Omental fat pad (tissue), 4 donors: ENCODE data around the gene SH3PXD2A. TPM values are rescaled to one million over a fixed set of nuclear protein-coding genes. Genes with fewer than 3 reads are reported as not detected.
"Not testable (repeated sequence)": the region's sequence is repeated elsewhere in the genome, so short reads cannot be mapped to it uniquely, and the experiment has no call there.

Source experiments
- ATAC-seq: fragments of 150-250 bp; one replicate; pipeline ENCODE4 v1.9.1; 2016; ENCODE audit warnings: mild to moderate bottlenecking, moderate library complexity; ENCODE audit not compliant: low FRiP score
- DNase-seq: peaks from one replicate; pipeline ENCODE4 v3.0.0-alpha.2; 2019; ENCODE audit warnings: low spot score
- CTCF ChIP-seq, 3 donors: fragments of 450-650 bp; IDR thresholded peaks; one replicate each; pipeline ENCODE4 v1.5.1; 2016 to 2017; ENCODE audit warnings: antibody characterized with exemption in 3 of 3, mild to moderate bottlenecking in 3 of 3, moderate library complexity in 2 of 3
- total RNA-seq, 4 donors: library from RNA; depleted of rRNA; stranded (reverse); fragments of >200 nt; gene quantifications; one replicate each; pipeline ENCODE4 v1.1.0, GENCODE V29; 2016

Gene SH3PXD2A
- total RNA-seq, 4 donors from 2014 or later: 21.0 to 36.3 (median 22.5) TPM

DNA sequence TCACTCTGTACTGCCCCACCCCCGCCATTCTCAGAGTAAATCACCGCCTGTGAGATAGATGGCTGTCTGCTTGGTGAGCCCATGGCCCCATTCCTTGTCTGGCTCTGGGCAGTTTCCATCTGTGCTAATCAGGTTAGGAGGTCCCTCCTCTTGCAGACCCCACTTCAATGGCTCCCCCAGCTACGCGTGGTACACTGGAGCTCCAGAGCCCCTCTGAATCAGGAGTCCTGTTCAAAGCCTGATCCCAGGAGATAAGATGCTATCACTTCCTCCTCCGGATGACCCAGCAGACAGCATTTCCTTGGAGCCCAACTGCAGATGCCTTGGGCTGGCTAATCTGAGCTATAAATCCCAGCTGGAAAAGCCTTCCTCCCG is 122.3 kb downstream of the SH3PXD2A start:
- no peak for TF ChIP-seq CTCF (IDR thresholded peaks at IDR 0.05)
- DNase-seq (no peak), ATAC-seq (no peak)

DNA sequence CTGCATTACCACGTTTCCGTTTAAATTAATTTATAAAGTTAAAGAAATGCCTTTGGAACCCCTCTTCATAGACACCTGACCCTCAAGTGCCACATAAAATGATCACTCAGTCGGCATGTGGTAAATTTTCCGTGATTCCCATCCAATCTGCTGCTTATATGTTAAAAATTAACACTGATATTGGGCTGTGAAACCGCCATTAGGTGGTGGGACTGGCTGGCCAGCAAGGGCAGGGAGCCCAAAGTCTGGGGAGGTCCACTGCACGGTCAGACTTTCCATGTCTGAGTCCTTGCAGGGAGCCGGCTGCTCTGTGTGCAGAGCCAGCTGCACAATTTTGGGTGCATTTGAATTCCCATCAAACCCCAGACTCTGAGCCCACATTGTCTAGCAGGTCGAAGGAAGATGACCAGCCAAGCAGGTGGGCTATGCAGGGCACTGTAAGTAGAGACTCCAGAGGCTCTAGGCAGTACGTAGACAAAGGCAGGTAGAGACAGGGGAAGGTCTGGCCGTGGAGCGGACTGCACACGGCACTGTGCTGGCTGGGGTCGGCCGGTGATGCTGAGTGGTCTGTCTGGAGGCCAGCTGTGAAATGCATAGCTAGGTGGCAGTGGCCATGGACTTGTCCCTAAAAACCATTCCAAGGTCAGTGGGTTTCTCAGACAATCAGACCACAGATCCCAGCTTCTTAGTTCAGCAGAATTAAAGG is 122.9 kb downstream of the SH3PXD2A start:
- no peak for DNase-seq
- no peak for TF ChIP-seq CTCF (IDR thresholded peaks at IDR 0.05)
- no peak for ATAC-seq

GRCh38 chr10:103731609-103732270 is 123.6 kb downstream of the SH3PXD2A start:
- ATAC-seq (no peak), DNase-seq (no peak)
- TF ChIP-seq CTCF (IDR thresholded peaks at IDR 0.05): no peak

- DNase-seq, ATAC-seq: not testable (repeated sequence)
Observed at GRCh38 chr10:103731026-103731425, 124.3 kb downstream of the SH3PXD2A start.

DNA sequence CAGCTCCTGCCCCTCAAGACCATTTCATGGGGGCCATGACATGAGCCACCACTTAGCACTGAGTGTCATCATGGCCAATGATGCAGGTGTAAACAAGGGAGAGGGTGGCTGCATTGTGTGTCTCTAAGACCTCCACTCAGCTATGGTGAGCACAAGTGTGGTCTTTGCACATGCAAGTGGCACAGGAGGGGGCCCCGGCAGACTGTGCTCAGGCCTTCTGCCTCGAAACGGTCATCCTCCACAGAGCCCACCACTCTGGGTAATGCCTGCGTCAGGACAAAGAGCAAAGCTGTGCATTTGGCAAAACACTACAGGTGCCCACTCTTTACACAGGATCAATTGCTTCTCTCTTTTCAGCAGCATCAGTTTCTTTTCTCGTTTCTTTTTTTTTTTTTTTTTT is 125.5 kb downstream of the SH3PXD2A start:
- no peak for ATAC-seq
- no peak for TF ChIP-seq CTCF (IDR thresholded peaks at IDR 0.05)
- DNase-seq: no peak

GRCh38 chr10:103727991-103728689 is 127.2 kb downstream of the SH3PXD2A start:
- ATAC-seq (no peak), DNase-seq (no peak)
- no peak for TF ChIP-seq CTCF (IDR thresholded peaks at IDR 0.05)

GRCh38 chr10:103727546-103727963 is 127.8 kb downstream of the SH3PXD2A start:
- ATAC-seq (no peak), DNase-seq (no peak)
- no peak for TF ChIP-seq CTCF (IDR thresholded peaks at IDR 0.05)
